ENCODE measurements around the gene REPIN1. TPM values are rescaled to one million over a fixed set of nuclear protein-coding genes. Genes with fewer than 3 reads are reported as not detected.

Gene REPIN1
- total and polyA plus RNA-seq, 2 donors (not counting 1 experiment from before 2014, with no cell fraction given), result 165 to 190 TPM

- TF ChIP-seq EZH2 (IDR thresholded peaks at IDR 0.05; ENCODE audit: borderline replicate concordance, insufficient read depth, low read depth, low read length, poor library complexity, severe bottlenecking) (no peak), CTCF (IDR thresholded peaks at IDR 0.05) (no peak)
- ChIA-PET POLR2A (no interaction called here), CTCF (no interaction called here)
- peaks cover 0 to 2% (median 0%) of the 10 kb centered on the region in 3 donors for H3K9me3 ChIP-seq (ENCODE audit: control extremely low read depth in 1 of 3, control insufficient read depth in 2 of 3, insufficient read depth in 1 of 3, low read length in 2 of 3)
- no peak overlapping the region for H2AFZ ChIP-seq (ENCODE audit: insufficient read depth, low read depth, low read length, poor library complexity, severe bottlenecking)
- Mint-ChIP-seq H3K4me3 (no peak overlapping the region), H3K27ac (no peak overlapping the region), H3K27me3 (peaks cover 9% of the 10 kb centered on the region), H3K9me3 (ENCODE audit: insufficient read depth) (no peaks in the 10 kb centered on the region), H3K4me1 (peaks cover 12% of the 10 kb centered on the region)
- H3K79me2 ChIP-seq (ENCODE audit: control insufficient read depth, insufficient read depth, low read length), result no peaks in the 10 kb centered on the region
- no peak overlapping the region for H3K4me3 ChIP-seq (ENCODE audit: control extremely low read depth in 1 of 5, extremely low read depth in 1 of 5, insufficient read depth in 1 of 5, low read depth in 2 of 5, low read length in 4 of 5)
- H3K9ac ChIP-seq (ENCODE audit: low read length), result no peak overlapping the region
- no peak overlapping the region for H3K27ac ChIP-seq (ENCODE audit: low read length in 2 of 2)
- intact Hi-C loops (cut with micrococcal nuclease), result no loop called here
- ATAC-seq (ENCODE audit: low read depth) (no peak), DNase-seq (no peak)
- no peaks in the 10 kb centered on the region for H4K20me1 ChIP-seq (ENCODE audit: control insufficient read depth, insufficient read depth, low read length, poor library complexity, severe bottlenecking)
- no peak overlapping the region for H3K4me2 ChIP-seq (replicated peaks; ENCODE audit: low read depth, low read length, poor library complexity, severe bottlenecking)
- 94% methylated on average over 7 of the region's 7 CpGs for WGBS (ENCODE audit: insufficient coverage)
- H3K36me3 ChIP-seq (replicated peaks in 1 of 2; ENCODE audit: control extremely low read depth in 1 of 2, control insufficient read depth in 1 of 2, extremely low read depth in 1 of 2, insufficient read depth in 2 of 2, low read length in 1 of 2), result no peaks in the 10 kb centered on the region
- H3K4me1 ChIP-seq (ENCODE audit: control insufficient read depth in 2 of 2, insufficient read depth in 2 of 2, low read length in 2 of 2), result peaks cover 4% of the 10 kb centered on the region in 2 donors
- H3K27me3 ChIP-seq (replicated peaks in 1 of 4; ENCODE audit: control extremely low read depth in 1 of 4, control insufficient read depth in 3 of 4, insufficient read depth in 4 of 4, low read length in 3 of 4), result peaks cover 0 to 5% (median 2%) of the 10 kb centered on the region in 4 experiments
Measured at GRCh38 chr7:150335108-150335773, 33.4 kb upstream of the REPIN1 start.

GRCh38 chr7:150335774-150336112 is 32.9 kb upstream of the REPIN1 start:
- Mint-ChIP-seq H3K4me1 (peaks cover 13% of the 10 kb centered on the region), H3K9me3 (ENCODE audit: insufficient read depth) (no peaks in the 10 kb centered on the region), H3K27me3 (peaks cover 11% of the 10 kb centered on the region), H3K27ac (no peak overlapping the region), H3K4me3 (no peak overlapping the region)
- peaks cover 0 to 8% (median 4%) of the 10 kb centered on the region in 4 experiments for H3K27me3 ChIP-seq (replicated peaks in 1 of 4; ENCODE audit: control extremely low read depth in 1 of 4, control insufficient read depth in 3 of 4, insufficient read depth in 4 of 4, low read length in 3 of 4)
- no peak for ATAC-seq (ENCODE audit: low read depth)
- H3K9me3 ChIP-seq (ENCODE audit: control extremely low read depth in 1 of 3, control insufficient read depth in 2 of 3, insufficient read depth in 1 of 3, low read length in 2 of 3), result peaks cover 0 to 4% (median 0%) of the 10 kb centered on the region in 3 donors
- intact Hi-C loops (cut with micrococcal nuclease), result no loop called here
- no peak overlapping the region for H2AFZ ChIP-seq (ENCODE audit: insufficient read depth, low read depth, low read length, poor library complexity, severe bottlenecking)
- H3K36me3 ChIP-seq (replicated peaks in 1 of 2; ENCODE audit: control extremely low read depth in 1 of 2, control insufficient read depth in 1 of 2, extremely low read depth in 1 of 2, insufficient read depth in 2 of 2, low read length in 1 of 2), result no peaks in the 10 kb centered on the region
- CTCF ChIA-PET, result no interaction called here
- POLR2A ChIA-PET, result no interaction called here
- no peak overlapping the region for H3K4me2 ChIP-seq (replicated peaks; ENCODE audit: low read depth, low read length, poor library complexity, severe bottlenecking)
- H3K9ac ChIP-seq (ENCODE audit: low read length), result no peak overlapping the region
- DNase-seq, result no peak
- WGBS (ENCODE audit: insufficient coverage), result 89% methylated on average over 4 of the region's 6 CpGs
- H3K79me2 ChIP-seq (ENCODE audit: control insufficient read depth, insufficient read depth, low read length), result no peaks in the 10 kb centered on the region
- no peak overlapping the region for H3K4me3 ChIP-seq (ENCODE audit: control extremely low read depth in 1 of 5, extremely low read depth in 1 of 5, insufficient read depth in 1 of 5, low read depth in 2 of 5, low read length in 4 of 5)
- no peaks in the 10 kb centered on the region for H4K20me1 ChIP-seq (ENCODE audit: control insufficient read depth, insufficient read depth, low read length, poor library complexity, severe bottlenecking)
- no peak overlapping the region for H3K27ac ChIP-seq (ENCODE audit: low read length in 2 of 2)
- H3K4me1 ChIP-seq (ENCODE audit: control insufficient read depth in 2 of 2, insufficient read depth in 2 of 2, low read length in 2 of 2), result peaks cover 7 to 9% of the 10 kb centered on the region in 2 donors
- TF ChIP-seq CTCF (IDR thresholded peaks at IDR 0.05) (no peak), EZH2 (IDR thresholded peaks at IDR 0.05; ENCODE audit: borderline replicate concordance, insufficient read depth, low read depth, low read length, poor library complexity, severe bottlenecking) (no peak)
